Epithelial cell of esophagus (primary cell): Measurements from ENCODE around the gene MRTFA.

Experiments
- DNase-seq: peaks from one replicate; pipeline ENCODE4 v3.0.0; 2010; ENCODE audit warnings: low read depth
- H3K4me3 ChIP-seq: 2 replicates; pipeline ENCODE4 v1.5.1; 2011; ENCODE audit warnings: mild to moderate bottlenecking, low read length, control low read depth
- CTCF ChIP-seq: IDR thresholded peaks from 2 replicates; pipeline ENCODE4 v1.5.1; 2011; ENCODE audit warnings: low read depth, mild to moderate bottlenecking, low read length, control low read depth, inconsistent platforms; ENCODE audit not compliant: insufficient read depth; ENCODE audit errors: missing control alignments

Gene MRTFA

GRCh38 chr22:40473703-40474102, 162.8 kb downstream of the MRTFA start:
- no peak overlapping the region for H3K4me3 ChIP-seq
- DNase-seq: no peak
- TF ChIP-seq CTCF: no peak

- no peak for DNase-seq
- H3K4me3 ChIP-seq: no peak overlapping the region
- no peak for TF ChIP-seq CTCF
Measured at GRCh38 chr22:40472579-40472978, 163.9 kb downstream of the MRTFA start.

- TF ChIP-seq CTCF: no peak
- no peak for DNase-seq
- H3K4me3 ChIP-seq: no peak overlapping the region
Measured at GRCh38 chr22:40472051-40472450, 164.5 kb downstream of the MRTFA start.

- no peak overlapping the region for H3K4me3 ChIP-seq
- no peak for TF ChIP-seq CTCF
- no peak for DNase-seq
Measured at GRCh38 chr22:40469181-40469580, 167.3 kb downstream of the MRTFA start.

- TF ChIP-seq CTCF: no peak
Measured at GRCh38 chr22:40468616-40469015, 167.9 kb downstream of the MRTFA start.

GRCh38 chr22:40466976-40467375, 169.5 kb downstream of the MRTFA start:
- no peak overlapping the region for H3K4me3 ChIP-seq
- no peak for DNase-seq
- TF ChIP-seq CTCF: no peak

More at GRCh38 chr22:40468616-40469015, 167.9 kb downstream of the MRTFA start:
- DNase-seq: no peak
- no peak overlapping the region for H3K4me3 ChIP-seq

GRCh38 chr22:40463683-40464082, 172.8 kb downstream of the MRTFA start:
- no peak overlapping the region for H3K4me3 ChIP-seq
- no peak for DNase-seq
- no peak for TF ChIP-seq CTCF
